Suprapubic skin (tissue), 4 donors: ENCODE measurements around the gene PTPRF. TPM values are rescaled to one million over a fixed set of nuclear protein-coding genes. Genes with fewer than 3 reads are reported as not detected.

Experiments
- DNase-seq, 2 donors: peaks; one replicate each; pipeline ENCODE4 v3.0.0-alpha.2; 2019; ENCODE audit warnings: low spot score in 2 of 2
- H3K27ac ChIP-seq: fragments of 200-600 bp; sonication (generic); one replicate; pipeline ENCODE4 v1.5.1; 2019
- H3K27me3 ChIP-seq: fragments of 200-600 bp; sonication (generic); one replicate; pipeline ENCODE4 v1.5.1; 2019
- H3K36me3 ChIP-seq: fragments of 200-600 bp; sonication (generic); one replicate; pipeline ENCODE4 v1.5.1; 2019
- H3K4me1 ChIP-seq: fragments of 200-600 bp; sonication (generic); one replicate; pipeline ENCODE4 v1.5.1; 2019
- H3K4me3 ChIP-seq: fragments of 200-600 bp; sonication (generic); one replicate; pipeline ENCODE4 v1.5.1; 2019; ENCODE audit warnings: mild to moderate bottlenecking
- H3K9me3 ChIP-seq: fragments of 200-600 bp; sonication (generic); one replicate; pipeline ENCODE4 v1.5.1; 2019
- CTCF ChIP-seq, 2 donors: fragments of 200-600 bp in 1 of 2; fragments of 450-650 bp in 1 of 2; sonication (generic) in 1 of 2; IDR thresholded peaks; one replicate each; pipeline ENCODE4 v1.5.1; 2016 to 2019; ENCODE audit warnings: antibody characterized with exemption in 2 of 2, mild to moderate bottlenecking in 1 of 2, moderate library complexity in 1 of 2
- EP300 ChIP-seq: sonication (generic); formaldehyde crosslinking; IDR thresholded peaks from one replicate; pipeline ENCODE4 v1.6.1; 2017; ENCODE audit warnings: antibody characterized with exemption
- POLR2A ChIP-seq, 2 donors: fragments of 450-650 bp; IDR thresholded peaks; one replicate each; pipeline ENCODE4 v1.6.1; 2017; ENCODE audit warnings: antibody characterized with exemption in 2 of 2, mild to moderate bottlenecking in 2 of 2, moderate library complexity in 2 of 2
- POLR2AphosphoS5 ChIP-seq, 3 donors: sonication (generic); formaldehyde crosslinking; IDR thresholded peaks; one replicate each; pipeline ENCODE4 v1.6.1; 2017; ENCODE audit warnings: antibody characterized with exemption in 3 of 3
- WGBS: methylation state at CpG from one replicate; pipeline ENCODE4 v1.1.5; 2018; 5-methylcytosine and 5-hydroxymethylcytosine counted together
- total RNA-seq, 4 donors: library from RNA; depleted of rRNA; stranded (reverse); fragments of >200 nt; gene quantifications; one replicate each; pipeline ENCODE4 v1.1.0, GENCODE V29; 2016

Gene PTPRF
- total RNA-seq, 4 donors from 2014 or later: 209 to 373 (median 289) TPM

- TF ChIP-seq EP300: no peak
- no peak for TF ChIP-seq CTCF (IDR thresholded peaks at IDR 0.05)
- TF ChIP-seq POLR2A (IDR thresholded peaks at IDR 0.05): no peak
- no peak for TF ChIP-seq POLR2AphosphoS5 (IDR thresholded peaks at IDR 0.05)
- Histone ChIP-seq H3K27ac (no peak overlapping the region), H3K9me3 (no peaks in the 10 kb centered on the region), H3K27me3 (no peaks in the 10 kb centered on the region), H3K36me3 (peaks cover 94% of the 10 kb centered on the region), H3K4me1 (no peaks in the 10 kb centered on the region), H3K4me3 (no peak overlapping the region)
- WGBS: 86% methylated on average over 9 of the region's 14 CpGs
- no peak for DNase-seq
Measured at GRCh38 chr1:43617668-43618067, 87.0 kb downstream of the PTPRF start.

GRCh38 chr1:43618521-43619313 lies 88.0 kb downstream of the PTPRF start:
- no peak overlapping the region for H3K27ac ChIP-seq
- no peaks in the 10 kb centered on the region for H3K9me3 ChIP-seq
- TF ChIP-seq CTCF (IDR thresholded peaks at IDR 0.05) (no peak), POLR2AphosphoS5 (IDR thresholded peaks at IDR 0.05) (no peak), POLR2A (IDR thresholded peaks at IDR 0.05) (no peak), EP300 (no peak)
- no peaks in the 10 kb centered on the region for H3K4me1 ChIP-seq
- H3K36me3 ChIP-seq: peaks cover 83% of the 10 kb centered on the region
- 92% methylated on average over 14 of the region's 22 CpGs for WGBS
- H3K4me3 ChIP-seq: no peak overlapping the region
- DNase-seq: no peak
- H3K27me3 ChIP-seq: no peaks in the 10 kb centered on the region

GRCh38 chr1:43619314-43619790 lies 88.7 kb downstream of the PTPRF start:
- Histone ChIP-seq H3K36me3 (peaks cover 80% of the 10 kb centered on the region), H3K27me3 (no peaks in the 10 kb centered on the region), H3K9me3 (no peaks in the 10 kb centered on the region), H3K4me3 (no peak overlapping the region), H3K4me1 (no peaks in the 10 kb centered on the region), H3K27ac (no peak overlapping the region)
- TF ChIP-seq EP300 (no peak), POLR2A (IDR thresholded peaks at IDR 0.05) (no peak), CTCF (IDR thresholded peaks at IDR 0.05) (no peak), POLR2AphosphoS5 (IDR thresholded peaks at IDR 0.05) (no peak)
- no peak for DNase-seq
- 97% methylated on average over 20 of the region's 21 CpGs for WGBS

DNA sequence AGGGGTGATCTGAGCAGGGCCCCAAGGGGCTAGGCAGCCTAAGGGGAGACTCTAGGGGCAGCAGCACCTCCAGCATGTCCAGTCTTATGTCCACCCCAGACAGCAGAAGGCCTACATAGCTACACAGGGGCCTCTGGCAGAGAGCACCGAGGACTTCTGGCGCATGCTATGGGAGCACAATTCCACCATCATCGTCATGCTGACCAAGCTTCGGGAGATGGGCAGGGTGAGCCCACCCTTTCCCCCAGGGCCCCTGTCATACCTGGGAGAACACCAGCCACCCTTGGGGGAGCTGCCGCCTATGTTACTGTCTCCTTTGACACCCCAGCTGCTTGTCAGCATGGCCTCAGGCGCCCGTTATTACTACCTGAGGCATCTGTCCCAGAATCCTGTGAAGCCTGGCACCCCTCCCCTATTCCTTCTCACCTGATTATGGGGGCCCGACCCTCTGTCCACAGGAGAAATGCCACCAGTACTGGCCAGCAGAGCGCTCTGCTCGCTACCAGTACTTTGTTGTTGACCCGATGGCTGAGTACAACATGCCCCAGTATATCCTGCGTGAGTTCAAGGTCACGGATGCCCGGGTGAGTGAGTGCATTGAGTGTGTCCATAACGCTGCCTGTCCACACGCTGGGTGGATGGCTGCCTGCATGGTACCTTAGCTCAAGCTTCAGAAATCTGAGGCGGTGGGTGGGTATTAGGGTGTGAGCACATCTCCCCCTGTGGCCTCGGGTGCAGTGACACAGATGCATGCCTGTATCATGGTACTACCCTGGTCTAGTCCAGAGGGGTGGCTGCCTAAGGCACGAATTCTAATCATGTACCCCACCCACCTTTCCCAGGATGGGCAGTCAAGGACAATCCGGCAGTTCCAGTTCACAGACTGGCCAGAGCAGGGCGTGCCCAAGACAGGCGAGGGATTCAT lies 89.6 kb downstream of the PTPRF start:
- no peak overlapping the region for H3K4me3 ChIP-seq
- no peak for DNase-seq
- WGBS: 93% methylated on average over 16 of the region's 22 CpGs
- no peaks in the 10 kb centered on the region for H3K27me3 ChIP-seq
- H3K9me3 ChIP-seq: no peaks in the 10 kb centered on the region
- no peaks in the 10 kb centered on the region for H3K4me1 ChIP-seq
- peaks cover 72% of the 10 kb centered on the region for H3K36me3 ChIP-seq
- no peak overlapping the region for H3K27ac ChIP-seq
- no peak for TF ChIP-seq EP300
- TF ChIP-seq POLR2AphosphoS5 (IDR thresholded peaks at IDR 0.05): no peak
- no peak for TF ChIP-seq CTCF (IDR thresholded peaks at IDR 0.05)
- no peak for TF ChIP-seq POLR2A (IDR thresholded peaks at IDR 0.05)

DNA sequence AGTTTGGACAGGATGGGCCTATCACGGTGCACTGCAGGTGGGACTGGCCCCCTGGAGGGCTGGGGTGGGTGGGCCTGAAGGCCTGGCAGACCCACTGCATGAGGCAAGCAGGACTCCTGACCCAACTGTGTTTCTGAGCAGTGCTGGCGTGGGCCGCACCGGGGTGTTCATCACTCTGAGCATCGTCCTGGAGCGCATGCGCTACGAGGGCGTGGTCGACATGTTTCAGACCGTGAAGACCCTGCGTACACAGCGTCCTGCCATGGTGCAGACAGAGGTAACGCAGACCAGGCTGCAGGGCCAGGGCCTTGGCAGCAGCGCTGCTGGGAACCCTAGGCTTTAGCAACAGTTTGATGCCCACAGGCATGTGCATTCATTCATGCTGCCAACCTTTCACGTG lies 90.3 kb downstream of the PTPRF start:
- Histone ChIP-seq H3K27ac (no peak overlapping the region), H3K27me3 (no peaks in the 10 kb centered on the region), H3K4me3 (no peak overlapping the region), H3K36me3 (peaks cover 68% of the 10 kb centered on the region), H3K4me1 (no peaks in the 10 kb centered on the region), H3K9me3 (no peaks in the 10 kb centered on the region)
- WGBS: 88% methylated on average over 16 of the region's 16 CpGs
- no peak for TF ChIP-seq POLR2A (IDR thresholded peaks at IDR 0.05)
- TF ChIP-seq CTCF (IDR thresholded peaks at IDR 0.05): no peak
- TF ChIP-seq EP300: no peak
- TF ChIP-seq POLR2AphosphoS5 (IDR thresholded peaks at IDR 0.05): no peak
- no peak for DNase-seq
